Measurements from ENCODE around the gene PLD3.
"Not testable (repeated sequence)": the region's sequence is repeated elsewhere in the genome, so short reads cannot be mapped to it uniquely, and the experiment has no call there.

Gene PLD3

DNA sequence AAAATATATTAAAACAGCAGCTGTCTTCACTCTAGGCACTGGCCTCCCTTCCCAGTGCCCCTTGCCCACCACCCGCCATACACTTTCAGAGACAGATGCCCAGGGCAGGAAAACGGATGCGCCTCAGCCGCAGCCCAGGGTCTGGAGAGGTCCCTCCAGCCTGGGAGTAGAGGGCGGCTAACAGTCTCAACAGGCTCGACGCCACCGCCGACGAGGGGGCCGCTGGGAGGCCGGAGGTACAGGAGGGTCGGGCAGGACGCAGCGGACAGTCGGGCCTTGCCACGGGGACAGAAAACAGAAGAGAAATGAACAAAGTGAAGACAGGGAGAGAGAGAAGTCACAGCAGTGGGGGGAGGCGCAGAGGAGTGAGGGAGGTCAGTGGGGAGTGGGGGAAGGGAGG lies 27.4 kb upstream of the PLD3 start:
- Histone ChIP-seq H3K9me3 (no peaks in the 10 kb centered on the region), H3K4me1 (no peaks in the 10 kb centered on the region), H3K27me3 (ENCODE audit: low read depth) (no peaks in the 10 kb centered on the region), H3K4me3 (no peak overlapping the region), H3K36me3 (replicated peaks) (peaks cover 52% of the 10 kb centered on the region)
- DNase-seq (ENCODE audit: low spot score in 2 of 2): no peak
- in situ Hi-C loops (cut with MboI; ENCODE audit: low sequenced_read_pairs): no loop called here

DNA sequence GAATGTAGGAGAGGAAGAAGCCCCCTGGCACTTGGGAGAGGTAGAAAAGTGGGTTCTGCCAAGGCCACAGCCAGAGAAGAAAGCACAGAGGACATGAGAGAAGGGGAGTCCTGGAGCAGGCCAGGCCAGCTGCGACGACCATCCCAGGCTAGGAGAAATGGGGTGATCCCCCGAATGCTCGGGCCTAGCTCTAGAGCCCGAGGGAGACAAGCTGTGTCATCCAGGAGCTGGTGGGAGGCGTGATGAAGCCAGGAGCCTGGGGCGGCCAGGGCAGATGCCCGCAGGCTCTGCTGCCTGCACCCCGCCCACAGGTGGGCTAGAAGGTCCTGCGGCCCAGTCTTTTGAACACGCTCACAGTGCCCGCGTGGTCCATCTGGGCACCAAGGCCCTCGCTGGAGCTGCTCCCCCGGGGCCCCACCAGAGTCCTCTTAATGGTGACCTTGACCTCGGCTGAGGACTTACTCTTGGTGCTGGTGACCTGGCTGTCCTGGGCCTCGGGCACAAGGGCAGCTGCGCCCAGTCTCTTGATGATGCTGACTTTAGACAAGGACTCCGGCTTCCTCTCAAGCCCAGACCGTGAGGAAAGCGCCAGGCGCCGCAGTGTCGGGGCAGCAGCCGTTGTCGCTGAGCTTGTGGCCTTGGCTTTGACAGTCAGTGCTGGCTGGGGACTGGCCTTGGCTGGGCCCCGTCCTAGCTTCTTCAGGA lies 26.8 kb upstream of the PLD3 start:
- H3K9me3 ChIP-seq: no peaks in the 10 kb centered on the region
- H3K4me1 ChIP-seq: no peaks in the 10 kb centered on the region
- no peak for DNase-seq (ENCODE audit: low spot score in 2 of 2)
- H3K4me3 ChIP-seq: no peak overlapping the region
- no peaks in the 10 kb centered on the region for H3K27me3 ChIP-seq (ENCODE audit: low read depth)
- H3K36me3 ChIP-seq (replicated peaks): peaks cover 58% of the 10 kb centered on the region
- in situ Hi-C loops (cut with MboI; ENCODE audit: low sequenced_read_pairs): no loop called here

DNA sequence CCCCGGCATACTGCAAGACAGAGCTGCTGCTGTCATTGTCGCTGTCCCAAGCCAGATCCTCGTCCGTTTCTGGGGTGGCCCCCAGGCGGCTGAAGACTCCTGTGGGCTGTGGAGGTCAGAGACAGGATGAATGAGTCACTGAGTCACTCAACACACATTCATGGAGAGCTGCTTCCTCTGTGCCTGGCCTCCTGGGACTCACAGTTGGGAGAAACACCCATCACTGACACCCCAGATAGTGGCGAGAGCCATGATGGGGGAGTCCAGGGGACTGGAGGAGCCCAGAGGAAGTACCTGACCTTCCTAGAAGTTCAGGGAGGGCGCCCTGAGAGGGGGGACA lies 26.3 kb upstream of the PLD3 start:
- in situ Hi-C loops (cut with MboI; ENCODE audit: low sequenced_read_pairs): no loop called here
- Histone ChIP-seq H3K4me3 (no peak overlapping the region), H3K27me3 (ENCODE audit: low read depth) (no peaks in the 10 kb centered on the region), H3K4me1 (no peaks in the 10 kb centered on the region), H3K9me3 (no peaks in the 10 kb centered on the region), H3K36me3 (replicated peaks) (peaks cover 58% of the 10 kb centered on the region)
- DNase-seq (ENCODE audit: low spot score in 2 of 2): no peak

DNA sequence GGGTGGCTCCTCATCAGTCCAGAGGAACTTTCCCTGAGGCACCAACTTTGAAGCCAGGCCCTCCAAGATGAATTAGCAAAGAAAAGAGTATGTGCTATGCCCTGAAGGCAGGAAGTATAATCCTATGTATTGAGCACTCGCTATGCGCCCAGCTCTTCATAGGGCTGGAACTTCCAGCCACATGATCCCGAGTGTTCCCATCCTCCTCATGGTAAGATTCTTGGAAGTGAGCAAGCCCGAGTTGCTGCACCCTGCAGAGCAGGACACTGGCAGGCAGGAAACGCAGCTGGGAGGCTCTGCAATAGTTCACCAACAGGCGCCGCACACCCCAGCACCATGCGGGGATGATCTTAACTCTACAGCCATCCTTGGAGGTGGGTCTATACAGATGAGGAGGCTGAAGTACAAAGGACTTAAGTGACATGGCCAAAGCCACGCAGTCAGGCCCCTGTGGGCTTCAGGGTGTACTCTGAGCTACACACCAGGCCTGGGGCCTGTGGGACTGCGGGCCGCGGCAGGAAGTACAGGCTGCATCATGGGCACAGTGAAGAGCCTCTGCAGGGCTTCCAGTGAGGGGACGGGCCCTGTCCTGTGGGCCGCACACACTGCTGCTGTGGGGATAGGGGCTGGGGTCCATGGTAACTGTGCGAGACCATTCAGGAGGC lies 25.4 kb upstream of the PLD3 start:
- no peaks in the 10 kb centered on the region for H3K27me3 ChIP-seq (ENCODE audit: low read depth)
- H3K36me3 ChIP-seq (replicated peaks): peaks cover 66% of the 10 kb centered on the region
- DNase-seq (ENCODE audit: low spot score in 2 of 2): no peak
- H3K4me1 ChIP-seq: no peaks in the 10 kb centered on the region
- no peaks in the 10 kb centered on the region for H3K9me3 ChIP-seq
- H3K4me3 ChIP-seq: no peak overlapping the region
- in situ Hi-C loops (cut with MboI; ENCODE audit: low sequenced_read_pairs): no loop called here

DNA sequence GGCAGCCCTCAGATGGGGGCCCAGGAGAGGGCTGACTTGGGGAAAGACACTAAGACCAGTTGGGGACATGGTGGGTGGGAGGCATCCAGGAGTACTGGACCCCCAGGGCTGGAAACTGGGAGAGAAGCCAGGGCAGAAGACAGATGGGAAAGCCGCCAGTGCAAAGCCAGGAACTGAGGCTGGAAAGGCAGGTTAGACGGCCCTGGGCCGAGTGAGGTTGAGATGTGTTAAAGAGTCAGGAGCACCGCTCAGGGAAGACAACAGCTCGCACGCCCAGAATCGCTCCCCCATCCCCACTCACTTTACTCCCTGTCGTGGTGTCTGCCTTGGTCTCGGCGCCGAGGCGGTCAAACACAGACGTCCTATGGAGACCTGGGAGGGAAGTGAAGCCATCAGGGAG lies 24.8 kb upstream of the PLD3 start:
- H3K36me3 ChIP-seq (replicated peaks): peaks cover 70% of the 10 kb centered on the region
- H3K27me3 ChIP-seq (ENCODE audit: low read depth): no peaks in the 10 kb centered on the region
- in situ Hi-C loops (cut with MboI; ENCODE audit: low sequenced_read_pairs): no loop called here
- no peaks in the 10 kb centered on the region for H3K9me3 ChIP-seq
- no peak overlapping the region for H3K4me3 ChIP-seq
- no peak for DNase-seq (ENCODE audit: low spot score in 2 of 2)
- H3K4me1 ChIP-seq: no peaks in the 10 kb centered on the region

DNA sequence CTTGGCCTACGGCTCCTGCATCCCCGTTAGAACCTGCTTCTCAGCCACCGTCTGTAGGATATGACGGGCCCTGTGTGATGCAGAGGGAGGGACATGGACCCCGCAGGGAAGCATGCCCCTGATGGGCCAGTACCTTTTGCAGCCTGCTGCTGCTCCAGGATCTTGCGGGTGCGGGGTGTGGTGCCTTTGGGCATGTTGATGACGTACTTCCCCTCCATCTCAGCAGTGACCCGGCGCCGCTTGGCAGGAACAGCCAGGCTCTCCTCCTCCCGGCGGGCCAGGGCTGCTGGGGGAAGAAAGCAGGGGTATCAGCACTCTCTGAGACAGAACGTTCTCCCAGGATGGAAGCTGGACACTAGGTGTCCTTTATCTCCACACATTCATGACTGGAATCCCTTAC lies 22.3 kb upstream of the PLD3 start:
- Histone ChIP-seq H3K36me3 (replicated peaks) (peaks cover 74% of the 10 kb centered on the region), H3K4me3 (no peak overlapping the region), H3K27me3 (ENCODE audit: low read depth) (no peaks in the 10 kb centered on the region), H3K4me1 (no peaks in the 10 kb centered on the region), H3K9me3 (no peaks in the 10 kb centered on the region)
- in situ Hi-C loops (cut with MboI; ENCODE audit: low sequenced_read_pairs): no loop called here
- DNase-seq (ENCODE audit: low spot score in 2 of 2): no peak

DNA sequence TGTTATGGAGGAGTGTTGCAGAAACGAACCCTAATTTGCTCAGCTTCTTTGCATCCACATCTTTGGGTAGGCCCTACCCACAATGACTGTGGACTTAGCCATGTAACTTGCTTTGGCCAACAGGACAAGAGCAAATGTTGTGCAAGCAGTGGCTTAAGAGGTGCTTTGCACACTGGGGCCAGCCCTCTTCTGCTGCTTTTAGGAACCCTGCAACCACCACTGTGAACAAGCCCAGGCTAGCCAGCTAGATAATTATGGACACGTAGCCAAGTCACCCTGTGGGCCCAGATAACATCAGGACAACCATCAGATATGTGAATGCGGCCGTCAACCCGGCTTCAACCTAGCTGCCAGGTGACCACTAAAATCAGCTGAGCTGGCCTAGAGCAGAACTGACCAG lies 17.4 kb upstream of the PLD3 start:
- H3K27me3 ChIP-seq (ENCODE audit: low read depth): no peaks in the 10 kb centered on the region
- no peak for DNase-seq (ENCODE audit: low spot score in 2 of 2)
- in situ Hi-C loops (cut with MboI; ENCODE audit: low sequenced_read_pairs): no loop called here
- peaks cover 64% of the 10 kb centered on the region for H3K36me3 ChIP-seq (replicated peaks)
- no peak overlapping the region for H3K4me3 ChIP-seq
- H3K9me3 ChIP-seq: no peaks in the 10 kb centered on the region
- no peaks in the 10 kb centered on the region for H3K4me1 ChIP-seq

DNA sequence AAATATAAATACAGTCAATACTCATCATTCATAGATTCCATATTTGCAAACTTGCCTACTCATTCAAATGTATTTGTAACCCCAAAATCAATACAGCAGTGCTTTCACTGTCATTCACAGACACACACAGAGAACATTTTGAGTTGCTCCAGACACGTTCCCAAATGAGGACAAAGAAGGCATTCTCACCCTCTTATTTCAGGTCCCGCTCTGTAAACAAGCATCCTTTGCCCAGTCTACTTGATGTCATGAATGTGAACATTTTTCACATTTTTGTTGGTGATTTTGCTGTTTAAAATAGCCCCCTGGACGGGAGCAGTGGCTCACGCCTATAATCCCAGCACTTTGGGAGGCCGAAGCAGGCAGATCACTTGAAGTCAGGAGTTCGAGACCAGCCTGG lies 15.8 kb upstream of the PLD3 start:
- Histone ChIP-seq H3K4me3 (no peak overlapping the region), H3K36me3 (replicated peaks) (peaks cover 57% of the 10 kb centered on the region), H3K4me1 (no peaks in the 10 kb centered on the region), H3K27me3 (ENCODE audit: low read depth) (no peaks in the 10 kb centered on the region), H3K9me3 (no peaks in the 10 kb centered on the region)
- in situ Hi-C loops (cut with MboI; ENCODE audit: low sequenced_read_pairs): no loop called here
- no peak for DNase-seq (ENCODE audit: low spot score in 2 of 2)

DNA sequence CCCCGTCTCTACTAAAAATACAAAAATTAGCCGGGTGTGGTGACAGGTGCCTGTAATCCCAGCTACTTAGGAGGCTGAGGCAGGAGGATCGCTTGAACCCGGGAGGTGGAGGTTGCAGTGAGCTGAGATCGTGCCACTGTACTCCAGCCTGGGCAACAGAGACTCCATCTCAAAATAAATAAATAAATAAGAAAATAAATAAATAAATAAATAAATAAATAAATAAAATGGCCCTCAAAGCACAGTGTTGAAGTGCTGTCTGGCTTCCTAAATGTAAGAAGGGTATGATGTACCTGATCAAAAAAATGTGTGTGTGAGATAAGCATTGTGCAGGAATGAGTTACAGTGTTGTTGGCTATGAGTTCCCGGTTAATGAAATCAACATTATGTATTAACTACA lies 15.4 kb upstream of the PLD3 start:
- DNase-seq (ENCODE audit: low spot score in 2 of 2); H3K4me1 ChIP-seq; in situ Hi-C loops (cut with MboI; ENCODE audit: low sequenced_read_pairs); H3K4me3 ChIP-seq; H3K27me3 ChIP-seq (ENCODE audit: low read depth); H3K9me3 ChIP-seq: not testable (repeated sequence)
- H3K36me3 ChIP-seq (replicated peaks): peaks cover 53% of the 10 kb centered on the region

DNA sequence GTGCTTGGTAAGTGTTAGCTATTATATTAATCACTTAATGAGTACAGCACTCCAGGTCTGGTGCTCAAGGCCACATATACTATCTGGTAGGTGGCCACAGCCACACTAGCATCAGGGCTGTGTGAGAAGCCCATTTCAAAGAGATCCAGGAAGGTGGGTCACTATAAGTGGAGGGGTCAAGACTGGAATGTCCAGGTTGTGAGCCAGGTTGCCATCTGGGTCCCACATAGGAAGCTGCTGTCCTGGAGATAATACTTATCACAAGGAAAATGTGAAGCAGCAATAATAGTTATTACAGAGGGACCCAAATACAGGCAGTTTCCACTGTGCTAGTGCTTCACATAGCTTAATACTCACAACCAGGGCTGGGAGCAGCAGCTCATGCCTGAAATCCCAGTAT lies 13.4 kb upstream of the PLD3 start:
- Histone ChIP-seq H3K36me3 (replicated peaks) (peaks cover 43% of the 10 kb centered on the region), H3K9me3 (no peaks in the 10 kb centered on the region), H3K27me3 (ENCODE audit: low read depth) (no peaks in the 10 kb centered on the region), H3K4me3 (no peak overlapping the region), H3K4me1 (no peaks in the 10 kb centered on the region)
- no peak for DNase-seq (ENCODE audit: low spot score in 2 of 2)
- in situ Hi-C loops (cut with MboI; ENCODE audit: low sequenced_read_pairs): no loop called here

DNA sequence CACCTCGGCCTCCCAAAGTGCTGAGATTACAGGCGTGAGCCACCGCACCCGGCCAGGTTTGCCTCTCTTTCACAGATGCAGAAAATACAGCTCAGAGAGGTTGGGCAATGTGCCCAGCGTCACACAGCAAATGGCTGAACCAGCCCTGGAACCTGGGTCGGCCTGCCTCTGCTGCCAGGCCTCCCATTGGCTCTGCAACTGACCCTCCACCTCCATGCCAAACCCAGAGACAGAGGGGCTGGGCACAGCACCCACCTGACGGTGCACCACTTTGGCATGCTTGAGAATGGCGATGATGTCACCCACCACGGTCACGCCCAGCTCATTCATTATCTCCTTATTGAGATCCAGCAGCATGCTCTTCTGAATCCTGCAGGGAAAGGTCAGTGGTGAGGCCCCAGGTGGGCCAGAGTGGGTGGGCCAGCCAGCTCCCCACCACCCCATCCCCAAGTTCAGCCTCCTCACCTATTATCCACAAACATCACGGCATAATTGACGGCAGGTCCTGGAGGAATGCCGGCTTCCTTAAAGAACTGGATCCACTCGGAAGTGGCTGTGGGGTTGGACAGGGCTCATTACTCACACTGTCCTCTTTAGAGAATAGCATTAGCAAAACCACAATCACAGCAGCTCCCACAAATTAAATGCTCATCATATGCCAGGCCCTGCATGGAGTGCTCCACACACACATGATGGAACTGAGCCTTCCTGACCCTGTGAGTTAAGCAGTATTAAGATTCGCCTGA lies 12.5 kb upstream of the PLD3 start:
- DNase-seq (ENCODE audit: low spot score in 2 of 2): no peak
- Histone ChIP-seq H3K27me3 (ENCODE audit: low read depth) (no peaks in the 10 kb centered on the region), H3K36me3 (replicated peaks) (peaks cover 38% of the 10 kb centered on the region), H3K9me3 (no peaks in the 10 kb centered on the region), H3K4me3 (no peak overlapping the region), H3K4me1 (no peaks in the 10 kb centered on the region)
- in situ Hi-C loops (cut with MboI; ENCODE audit: low sequenced_read_pairs): no loop called here

DNA sequence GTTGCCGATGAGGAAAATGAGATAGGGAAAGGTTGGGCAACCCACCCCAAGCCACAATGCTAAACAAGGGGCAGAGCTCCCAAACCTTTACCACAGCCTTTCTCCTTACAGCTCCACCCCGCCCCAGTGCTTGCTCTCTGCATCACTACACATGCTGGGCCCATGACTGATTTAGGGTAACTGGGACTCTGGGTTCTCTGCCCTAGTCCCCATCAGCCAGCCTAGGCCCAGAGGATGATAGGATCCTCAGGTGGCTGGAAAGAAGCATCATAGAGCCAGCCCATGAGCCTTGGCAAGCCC lies 11.9 kb upstream of the PLD3 start:
- DNase-seq (ENCODE audit: low spot score in 2 of 2): no peak
- H3K4me3 ChIP-seq: no peak overlapping the region
- H3K9me3 ChIP-seq: no peaks in the 10 kb centered on the region
- no peaks in the 10 kb centered on the region for H3K27me3 ChIP-seq (ENCODE audit: low read depth)
- in situ Hi-C loops (cut with MboI; ENCODE audit: low sequenced_read_pairs): no loop called here
- peaks cover 36% of the 10 kb centered on the region for H3K36me3 ChIP-seq (replicated peaks)
- H3K4me1 ChIP-seq: no peaks in the 10 kb centered on the region

DNA sequence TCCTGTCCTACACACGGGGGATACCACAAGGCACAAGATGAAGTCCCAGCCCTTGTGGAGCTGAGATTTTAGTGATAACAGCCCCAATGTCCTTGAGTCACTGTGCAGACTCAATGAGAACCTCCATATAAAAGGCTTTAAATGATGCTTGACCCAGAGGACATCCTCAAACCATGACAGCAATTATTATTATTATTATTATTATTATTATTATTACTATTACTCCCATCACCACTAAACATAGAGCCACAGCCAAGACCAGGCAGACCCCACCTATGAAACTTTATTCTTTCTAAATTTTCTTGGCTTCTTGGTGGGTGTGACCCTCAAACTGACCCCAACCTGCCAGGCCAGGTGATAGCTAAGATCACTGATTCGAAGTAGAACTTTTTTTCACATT lies 11.4 kb upstream of the PLD3 start:
- in situ Hi-C loops (cut with MboI; ENCODE audit: low sequenced_read_pairs): no loop called here
- Histone ChIP-seq H3K9me3 (no peaks in the 10 kb centered on the region), H3K4me1 (no peaks in the 10 kb centered on the region), H3K36me3 (replicated peaks) (peaks cover 32% of the 10 kb centered on the region), H3K27me3 (ENCODE audit: low read depth) (no peaks in the 10 kb centered on the region), H3K4me3 (no peak overlapping the region)
- no peak for DNase-seq (ENCODE audit: low spot score in 2 of 2)

DNA sequence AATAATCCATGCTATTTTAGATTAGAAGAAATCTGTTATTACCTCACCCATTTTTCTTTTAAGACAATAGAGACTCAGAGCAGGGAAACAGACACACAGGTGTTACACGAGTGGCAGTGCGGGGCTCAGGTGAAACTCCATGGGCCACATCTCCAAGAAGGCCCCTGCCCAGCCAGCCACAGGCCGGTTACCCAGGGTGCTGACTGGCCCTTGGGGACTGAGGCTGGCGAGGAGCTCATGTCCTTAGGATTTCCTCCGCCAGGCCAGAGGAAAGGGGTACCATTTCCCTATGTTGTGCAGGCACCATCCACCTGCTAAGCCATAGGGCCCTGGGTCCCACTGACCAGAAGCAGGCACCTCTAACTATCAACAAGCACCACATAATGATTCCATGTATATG lies 10.9 kb upstream of the PLD3 start:
- H3K4me1 ChIP-seq: no peaks in the 10 kb centered on the region
- in situ Hi-C loops (cut with MboI; ENCODE audit: low sequenced_read_pairs): no loop called here
- H3K27me3 ChIP-seq (ENCODE audit: low read depth): no peaks in the 10 kb centered on the region
- H3K9me3 ChIP-seq: no peaks in the 10 kb centered on the region
- DNase-seq (ENCODE audit: low spot score in 2 of 2): no peak
- H3K4me3 ChIP-seq: no peak overlapping the region
- H3K36me3 ChIP-seq (replicated peaks): peaks cover 33% of the 10 kb centered on the region
